Stomach (tissue), 9 donors: ENCODE results near the gene SCMH1. TPM values are rescaled to one million over a fixed set of nuclear protein-coding genes. Genes with fewer than 3 reads are reported as not detected.

Source experiments
- DNase-seq, 2 donors: peaks; one replicate each; pipeline versions ENCODE4 v3.0.0 to v3.0.0-alpha.2; 2013 to 2019
- H3K27ac ChIP-seq, 5 donors: fragments of 200-600 bp in 4 of 5; sonication (generic) in 4 of 5; one replicate each; pipeline ENCODE4 v1.5.1; 2013 to 2019; ENCODE audit warnings: mild to moderate bottlenecking in 1 of 5, moderate library complexity in 1 of 5
- H3K27me3 ChIP-seq, 3 donors: fragments of 200-600 bp; sonication (generic); one replicate each; pipeline ENCODE4 v1.5.1; 2017 to 2019; ENCODE audit warnings: mixed run types in 1 of 3
- H3K36me3 ChIP-seq, 4 donors: fragments of 200-600 bp; sonication (generic); 1 replicate in 3 of 4; 2 replicates in 1 of 4; pipeline ENCODE4 v1.5.1; 2016 to 2019
- H3K4me1 ChIP-seq, 4 donors: fragments of 200-600 bp; sonication (generic); one replicate each; pipeline ENCODE4 v1.5.1; 2016 to 2019
- H3K4me3 ChIP-seq, 4 donors: fragments of 200-600 bp; sonication (generic) in 3 of 4; one replicate each; pipeline ENCODE4 v1.5.1; 2016 to 2019; ENCODE audit warnings: mild to moderate bottlenecking in 1 of 4
- H3K9me3 ChIP-seq, 4 donors: fragments of 200-600 bp; sonication (generic); one replicate each; pipeline ENCODE4 v1.5.1; 2016 to 2019
- CTCF ChIP-seq, 7 experiments: fragments of 450-650 bp in 4 of 7; fragments of 200-600 bp in 3 of 7; sonication (generic) in 3 of 7; IDR thresholded peaks; one replicate each; pipeline ENCODE4 v1.5.1; 2016 to 2019; ENCODE audit warnings: antibody characterized with exemption in 7 of 7, control low read depth in 2 of 7, mild to moderate bottlenecking in 1 of 7
- EP300 ChIP-seq: sonication (generic); formaldehyde crosslinking; IDR thresholded peaks from one replicate; pipeline ENCODE4 v1.6.1; 2017; ENCODE audit warnings: antibody characterized with exemption
- POLR2A ChIP-seq, 4 donors: fragments of 450-650 bp; IDR thresholded peaks; one replicate each; pipeline ENCODE4 v1.6.1; 2016; ENCODE audit warnings: antibody characterized with exemption in 4 of 4, control low read depth in 2 of 4, mild to moderate bottlenecking in 1 of 4, moderate library complexity in 1 of 4
- POLR2AphosphoS5 ChIP-seq, 3 donors: sonication (generic); formaldehyde crosslinking; IDR thresholded peaks; one replicate each; pipeline ENCODE4 v1.6.1; 2016; ENCODE audit warnings: antibody characterized with exemption in 3 of 3
- WGBS, 5 donors: extraction: QIAGEN DNeasy Blood & Tissue Kit in 3 of 5; methylation state at CpG; one replicate each; pipeline versions ENCODE4 v1.1.5 to v1.1.7; 2013 to 2018; 5-methylcytosine and 5-hydroxymethylcytosine counted together
- intact Hi-C: fragments of 100-400 bp; cut with DNase I; formaldehyde crosslinking; loops from one replicate; pipeline ENCODE4 v1.15.1; 2023; ENCODE audit warnings: low total_unique reads
- polyA plus RNA-seq, 3 donors: library from polyadenylated mRNA; stranded (reverse); fragments of 200-250 nt; gene quantifications; one replicate each; pipeline ENCODE4 v1.2.3, GENCODE V29; 2013
- total RNA-seq, 5 donors: library from RNA; depleted of rRNA; stranded (reverse); fragments of >200 nt; gene quantifications; one replicate each; pipeline versions ENCODE4 v1.1.0 to v1.2.3, GENCODE V29; 2014 to 2016
- donor health status: healthy with polysubstance abuse.
- donor health status: Bipolar disorder and iron deficiency.
- donor health status: healthy.

SCMH1 gene
- total and polyA plus RNA-seq, 8 donors: 22.6 to 84.6 (median 35.6) TPM

GRCh38 chr1:41167667-41168066 is 74.4 kb downstream of the SCMH1 start:
- TF ChIP-seq POLR2A (IDR thresholded peaks at IDR 0.05): no peak
- TF ChIP-seq POLR2AphosphoS5 (IDR thresholded peaks at IDR 0.05): no peak
- no peak for TF ChIP-seq EP300
- no peak for TF ChIP-seq CTCF (IDR thresholded peaks at IDR 0.05)
- no peak overlapping the region for H3K4me3 ChIP-seq
- H3K9me3 ChIP-seq: peaks cover 0 to 13% (median 5%) of the 10 kb centered on the region in 4 donors
- intact Hi-C loops: no loop called here
- WGBS, 5 donors: 97 to 99% (median 99%) methylated on average over 3 of the region's 3 CpGs
- no peak overlapping the region for H3K27ac ChIP-seq
- peaks cover 0 to 15% (median 3%) of the 10 kb centered on the region in 4 donors for H3K36me3 ChIP-seq
- no peaks in the 10 kb centered on the region for H3K27me3 ChIP-seq
- peaks cover 0 to 10% (median 0%) of the 10 kb centered on the region in 4 donors for H3K4me1 ChIP-seq
- no peak for DNase-seq

GRCh38 chr1:41164727-41165126 is 77.4 kb downstream of the SCMH1 start:
- Histone ChIP-seq H3K4me3 (no peak overlapping the region), H3K36me3 (peaks cover 0 to 26% (median 23%) of the 10 kb centered on the region in 4 donors), H3K9me3 (peaks cover 0 to 13% (median 5%) of the 10 kb centered on the region in 4 donors), H3K27ac (no peak overlapping the region), H3K27me3 (no peaks in the 10 kb centered on the region), H3K4me1 (peaks cover 0 to 10% (median 0%) of the 10 kb centered on the region in 4 donors)
- no peak for DNase-seq
- intact Hi-C loops: no loop called here
- WGBS, 5 donors: 87 to 97% (median 95%) methylated on average over 2 of the region's 2 CpGs
- TF ChIP-seq CTCF (IDR thresholded peaks at IDR 0.05): no peak
- no peak for TF ChIP-seq EP300
- TF ChIP-seq POLR2A (IDR thresholded peaks at IDR 0.05): no peak
- TF ChIP-seq POLR2AphosphoS5 (IDR thresholded peaks at IDR 0.05): no peak

- Histone ChIP-seq H3K27ac (no peak overlapping the region), H3K4me1 (no peaks in the 10 kb centered on the region), H3K27me3 (no peaks in the 10 kb centered on the region), H3K4me3 (no peak overlapping the region), H3K9me3 (peaks cover 0 to 5% (median 1%) of the 10 kb centered on the region in 4 donors), H3K36me3 (peaks cover 0 to 30% (median 25%) of the 10 kb centered on the region in 4 donors)
- 92 to 100% (median 97%) methylated on average over 3 of the region's 3 CpGs for WGBS, 5 donors
- intact Hi-C loops: no loop called here
- no peak for TF ChIP-seq EP300
- no peak for DNase-seq
Measured at GRCh38 chr1:41162441-41162840, 79.7 kb downstream of the SCMH1 start.

- TF ChIP-seq POLR2A (IDR thresholded peaks at IDR 0.05) (no peak), CTCF (IDR thresholded peaks at IDR 0.05) (no peak), EP300 (no peak), POLR2AphosphoS5 (IDR thresholded peaks at IDR 0.05) (no peak)
- Histone ChIP-seq H3K27me3 (no peaks in the 10 kb centered on the region), H3K27ac (no peak overlapping the region), H3K4me1 (no peaks in the 10 kb centered on the region), H3K4me3 (no peak overlapping the region), H3K9me3 (no peaks in the 10 kb centered on the region), H3K36me3 (peaks cover 0 to 30% (median 25%) of the 10 kb centered on the region in 4 donors)
- intact Hi-C loops: no loop called here
- no peak for DNase-seq
- 82 to 94% (median 89%) methylated on average over 5 to 9 of the region's 9 CpGs for WGBS, 5 donors
Measured at GRCh38 chr1:41161846-41162245, 80.3 kb downstream of the SCMH1 start.

GRCh38 chr1:41160498-41161110 is 81.5 kb downstream of the SCMH1 start:
- Histone ChIP-seq H3K36me3 (peaks cover 0 to 30% (median 25%) of the 10 kb centered on the region in 4 donors), H3K4me1 (no peaks in the 10 kb centered on the region), H3K27me3 (no peaks in the 10 kb centered on the region), H3K9me3 (no peaks in the 10 kb centered on the region), H3K27ac (no peak overlapping the region), H3K4me3 (no peak overlapping the region)
- intact Hi-C loops: no loop called here
- no peak for DNase-seq
- no peak for TF ChIP-seq CTCF (IDR thresholded peaks at IDR 0.05)
- TF ChIP-seq POLR2AphosphoS5 (IDR thresholded peaks at IDR 0.05): no peak
- TF ChIP-seq POLR2A (IDR thresholded peaks at IDR 0.05): no peak
- no peak for TF ChIP-seq EP300
- WGBS, 5 donors: 68 to 82% (median 71%) methylated on average over 3 of the region's 3 CpGs
